ENCODE data around the gene DHX35.

DNA sequence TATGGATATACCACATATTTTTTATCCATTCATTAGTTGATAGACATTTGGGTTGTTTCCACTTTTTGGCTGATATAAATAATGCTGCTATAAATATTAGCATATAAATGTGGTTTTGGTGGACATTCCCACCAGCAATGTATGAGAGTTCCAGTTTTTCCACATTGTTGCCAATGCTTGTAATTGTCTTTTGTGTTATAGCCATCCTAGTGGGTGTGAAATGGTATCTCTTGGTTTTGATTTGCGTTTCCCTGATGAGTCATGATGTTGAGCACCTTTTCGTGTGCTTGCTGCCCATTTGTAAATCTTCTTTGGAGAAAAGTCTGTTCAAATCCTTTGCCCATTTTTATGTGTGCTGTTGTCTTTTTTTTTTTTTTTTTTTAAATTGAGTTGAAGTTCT lies 54.4 kb downstream of the DHX35 start:
- TF ChIP-seq, protein P1, sequence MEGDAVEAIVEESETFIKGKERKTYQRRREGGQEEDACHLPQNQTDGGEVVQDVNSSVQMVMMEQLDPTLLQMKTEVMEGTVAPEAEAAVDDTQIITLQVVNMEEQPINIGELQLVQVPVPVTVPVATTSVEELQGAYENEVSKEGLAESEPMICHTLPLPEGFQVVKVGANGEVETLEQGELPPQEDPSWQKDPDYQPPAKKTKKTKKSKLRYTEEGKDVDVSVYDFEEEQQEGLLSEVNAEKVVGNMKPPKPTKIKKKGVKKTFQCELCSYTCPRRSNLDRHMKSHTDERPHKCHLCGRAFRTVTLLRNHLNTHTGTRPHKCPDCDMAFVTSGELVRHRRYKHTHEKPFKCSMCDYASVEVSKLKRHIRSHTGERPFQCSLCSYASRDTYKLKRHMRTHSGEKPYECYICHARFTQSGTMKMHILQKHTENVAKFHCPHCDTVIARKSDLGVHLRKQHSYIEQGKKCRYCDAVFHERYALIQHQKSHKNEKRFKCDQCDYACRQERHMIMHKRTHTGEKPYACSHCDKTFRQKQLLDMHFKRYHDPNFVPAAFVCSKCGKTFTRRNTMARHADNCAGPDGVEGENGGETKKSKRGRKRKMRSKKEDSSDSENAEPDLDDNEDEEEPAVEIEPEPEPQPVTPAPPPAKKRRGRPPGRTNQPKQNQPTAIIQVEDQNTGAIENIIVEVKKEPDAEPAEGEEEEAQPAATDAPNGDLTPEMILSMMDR (IDR thresholded peaks at IDR 0.05) = no peak
- TF ChIP-seq, protein P2, sequence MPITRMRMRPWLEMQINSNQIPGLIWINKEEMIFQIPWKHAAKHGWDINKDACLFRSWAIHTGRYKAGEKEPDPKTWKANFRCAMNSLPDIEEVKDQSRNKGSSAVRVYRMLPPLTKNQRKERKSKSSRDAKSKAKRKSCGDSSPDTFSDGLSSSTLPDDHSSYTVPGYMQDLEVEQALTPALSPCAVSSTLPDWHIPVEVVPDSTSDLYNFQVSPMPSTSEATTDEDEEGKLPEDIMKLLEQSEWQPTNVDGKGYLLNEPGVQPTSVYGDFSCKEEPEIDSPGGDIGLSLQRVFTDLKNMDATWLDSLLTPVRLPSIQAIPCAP (CRISPR knock-in tag; IDR thresholded peaks at IDR 0.05) = no peak
- TF ChIP-seq JAZF1 (CRISPR knock-in tag; IDR thresholded peaks at IDR 0.05) = no peak
